HuH-7 (cell line): ENCODE data around the gene JMJD1C.
A peak's percentile ranks its signal among the peaks of the same experiment; 100 is the strongest.

ENCODE experiments used
- DNase-seq: peaks from one replicate; pipeline ENCODE4 v3.0.0; 2011; ENCODE audit warnings: low spot score

JMJD1C gene

GRCh38 chr10:63477927-63478326 lies 12.2 kb upstream of the JMJD1C start:
- DNase-seq = no peak

- DNase-seq = no peak
These were observed 8.7 kb upstream of the JMJD1C start for GRCh38 chr10:63474488-63474887.

GRCh38 chr10:63470928-63471327 lies 5.2 kb upstream of the JMJD1C start:
- no peak for DNase-seq

GRCh38 chr10:63468947-63469346 lies 3.2 kb upstream of the JMJD1C start:
- no peak for DNase-seq

GRCh38 chr10:63467841-63468240 lies 2.1 kb upstream of the JMJD1C start:
- no peak for DNase-seq

- peak; percentile 28 for DNase-seq
These were observed 563 bp upstream of the JMJD1C start for GRCh38 chr10:63466144-63466935.

- no peak for DNase-seq
These were observed 1.1 kb downstream of the JMJD1C start for GRCh38 chr10:63464402-63465292.

- DNase-seq = no peak
These were observed 3.3 kb downstream of the JMJD1C start for GRCh38 chr10:63462442-63462841.

- no peak for DNase-seq
These were observed 7.6 kb downstream of the JMJD1C start for GRCh38 chr10:63458177-63458576.

GRCh38 chr10:63457594-63457993 lies 8.2 kb downstream of the JMJD1C start:
- no peak for DNase-seq

GRCh38 chr10:63456437-63457210 lies 9.2 kb downstream of the JMJD1C start:
- DNase-seq = no peak

- DNase-seq = no peak
These were observed 10.3 kb downstream of the JMJD1C start for GRCh38 chr10:63455507-63455906.

GRCh38 chr10:63454631-63455030 lies 11.1 kb downstream of the JMJD1C start:
- no peak for DNase-seq

- DNase-seq = no peak
These were observed 13.3 kb downstream of the JMJD1C start for GRCh38 chr10:63452524-63452923.

GRCh38 chr10:63446716-63447440 lies 18.9 kb downstream of the JMJD1C start:
- DNase-seq = no peak

- no peak for DNase-seq
These were observed 24.4 kb downstream of the JMJD1C start for GRCh38 chr10:63441404-63441803.

GRCh38 chr10:63439607-63440006 lies 26.2 kb downstream of the JMJD1C start:
- no peak for DNase-seq

GRCh38 chr10:63438506-63439498 lies 27.0 kb downstream of the JMJD1C start:
- DNase-seq = no peak

- no peak for DNase-seq
These were observed 28.4 kb downstream of the JMJD1C start for GRCh38 chr10:63437116-63437949.

GRCh38 chr10:63436225-63436624 lies 29.6 kb downstream of the JMJD1C start:
- DNase-seq = no peak
